Panc1 (cell line): ENCODE measurements around the gene ZFX. TPM values are rescaled to one million over a fixed set of nuclear protein-coding genes. Genes with fewer than 3 reads are reported as not detected.

Source experiments
- ATAC-seq: fragments of 200-7000 bp; cut with Tn5 transposase; 2 replicates; pipeline ENCODE4 v1.9.1; 2020; ENCODE audit warnings: mild to moderate bottlenecking, moderate library complexity
- BruUV-seq: library from RNA; stranded (reverse); fragments of 400-500 nt; replicated peaks from 2 replicates; lab custom pipeline; 2021; lab: Mats Ljungman, UMichigan
- CTCF ChIA-PET: fragments of 300-600 bp; sonication (Branson Sonifier 250); formaldehyde crosslinking; loops from one replicate; lab custom pipeline; 2022; ENCODE audit warnings: antibody characterized with exemption; lab: Charles Lee
- POLR2A ChIA-PET: fragments of 300-600 bp; sonication (Branson Sonifier 250); formaldehyde crosslinking; loops from one replicate; lab custom pipeline; 2022; ENCODE audit warnings: antibody characterized with exemption; lab: Charles Lee
- DNase-seq: peaks from one replicate; pipeline ENCODE4 v3.0.0-alpha.2; 2010; ENCODE audit warnings: low read depth, low spot score
- H3K27ac ChIP-seq: 2 replicates; pipeline ENCODE4 v1.5.1; 2011; ENCODE audit warnings: mild to moderate bottlenecking, low read length, inconsistent platforms
- H3K27me3 ChIP-seq: fragments of 200-500 bp; sonication (Bioruptor generic); 2 replicates; pipeline ENCODE4 v1.6.0; 2014; ENCODE audit warnings: low read length, inconsistent platforms; ENCODE audit not compliant: control insufficient read depth, insufficient read depth
- H3K36me3 ChIP-seq: fragments of 200-500 bp; sonication (Bioruptor generic); 2 replicates; pipeline ENCODE4 v1.5.1; 2014; ENCODE audit warnings: inconsistent platforms, mild to moderate bottlenecking, low read length, moderate library complexity; ENCODE audit not compliant: control insufficient read depth, insufficient read depth
- H3K4me1 ChIP-seq: 2 replicates; pipeline ENCODE4 v1.5.1; 2011; ENCODE audit warnings: inconsistent platforms, mild to moderate bottlenecking, low read length, moderate library complexity; ENCODE audit not compliant: control insufficient read depth, insufficient read depth
- H3K4me3 ChIP-seq, 2 experiments: 2 replicates each; pipeline ENCODE4 v1.5.1; 2011 to 2012; ENCODE audit warnings: low read depth in 2 of 2, low read length in 2 of 2, mild to moderate bottlenecking in 2 of 2, inconsistent platforms in 1 of 2, moderate library complexity in 1 of 2
- H3K9me3 ChIP-seq: fragments of 200-500 bp; sonication (Bioruptor generic); 2 replicates; pipeline ENCODE4 v1.5.1; 2014; ENCODE audit warnings: low read depth, mild to moderate bottlenecking, inconsistent platforms, low read length, moderate library complexity; ENCODE audit not compliant: control insufficient read depth, insufficient read depth
- CTCF ChIP-seq: fragments of 450-650 bp; IDR thresholded peaks from 2 replicates; pipeline ENCODE4 v1.5.1; 2017; ENCODE audit warnings: mild to moderate bottlenecking
- POLR2AphosphoS5 ChIP-seq: IDR thresholded peaks from 2 replicates; pipeline ENCODE4 v1.6.1; 2012; ENCODE audit warnings: mild to moderate bottlenecking, low read depth, low read length, moderate library complexity
- REST ChIP-seq, 2 experiments: IDR thresholded peaks; 2 replicates each; pipeline ENCODE4 v1.6.1; 2011 to 2012; ENCODE audit warnings: low read depth in 2 of 2, control low read depth in 1 of 2, low read length in 1 of 2, mild to moderate bottlenecking in 1 of 2, moderate library complexity in 1 of 2; ENCODE audit not compliant: insufficient read depth in 1 of 2
- SIN3A ChIP-seq: IDR thresholded peaks from 2 replicates; pipeline ENCODE4 v1.6.1; 2012; ENCODE audit warnings: low read depth, mild to moderate bottlenecking, low read length, moderate library complexity, borderline replicate concordance; ENCODE audit not compliant: insufficient read depth
- TCF7L2 ChIP-seq: IDR thresholded peaks from 2 replicates; pipeline ENCODE4 v1.6.1; 2011; ENCODE audit warnings: mild to moderate bottlenecking, low read depth, low read length, inconsistent platforms
- in situ Hi-C: cut with HindIII; loops from 2 replicates; pipeline ENCODE4 v1.10.0; 2016; ENCODE audit warnings: low sequenced_read_pairs, low pct_unique_long_range_greater_than_20kb
- intact Hi-C: fragments of 100-400 bp; cut with micrococcal nuclease; formaldehyde crosslinking; loops from one replicate; pipeline ENCODE4 v1.10.0; 2022; ENCODE audit not compliant: unreplicated experiment
- total RNA-seq: library from RNA; stranded (reverse); gene quantifications from one replicate; pipeline ENCODE4 v1.2.1, GENCODE V29; 2021; ENCODE audit not compliant: unreplicated experiment

The ZFX gene
- total RNA-seq, 1 experiment from 2014 or later: 38.7 TPM

GRCh38 chrX:24186483-24186882 lies 37.0 kb downstream of the ZFX start:
- H3K4me1 ChIP-seq: peaks cover 2% of the 10 kb centered on the region; the same call in 1 of the 2 replicates
- no peaks in the 10 kb centered on the region; the same call in 1 of the 2 replicates for H3K36me3 ChIP-seq
- ChIA-PET CTCF (no interaction called here), POLR2A (no interaction called here)
- ATAC-seq (no peak), DNase-seq (no peak)
- BruUV-seq: no TSS peak
- H3K27ac ChIP-seq: no peak overlapping the region
- no peak overlapping the region for H3K4me3 ChIP-seq
- TF ChIP-seq POLR2AphosphoS5: no peak
- no peak for TF ChIP-seq TCF7L2
- no peak for TF ChIP-seq CTCF
- no peak for TF ChIP-seq REST (IDR thresholded peaks at IDR 0.05; ENCODE audit: insufficient read depth in 1 of 2, low read depth in 2 of 2, low read length in 1 of 2)
- no peak for TF ChIP-seq SIN3A
- intact Hi-C loops (no loop called here), in situ Hi-C loops (no loop called here)
- no peaks in the 10 kb centered on the region for H3K27me3 ChIP-seq
- no peaks in the 10 kb centered on the region for H3K9me3 ChIP-seq

GRCh38 chrX:24186986-24187385 lies 37.5 kb downstream of the ZFX start:
- H3K36me3 ChIP-seq: no peaks in the 10 kb centered on the region; the same call in 1 of the 2 replicates
- DNase-seq: no peak
- POLR2A ChIA-PET: interaction anchor here (0.6 kb wide), 1 partner anchor 402 kb away, joined by 4 read pairs; no protein-coding TSS in a partner anchor
- no peak overlapping the region for H3K4me3 ChIP-seq
- intact Hi-C loops: no loop called here
- BruUV-seq: no TSS peak
- in situ Hi-C loops: no loop called here
- no peak for ATAC-seq
- CTCF ChIA-PET: no interaction called here
- no peaks in the 10 kb centered on the region for H3K9me3 ChIP-seq
- TF ChIP-seq CTCF: no peak
- TF ChIP-seq POLR2AphosphoS5: no peak
- TF ChIP-seq SIN3A: no peak
- TF ChIP-seq TCF7L2: no peak
- TF ChIP-seq REST (IDR thresholded peaks at IDR 0.05; ENCODE audit: insufficient read depth in 1 of 2, low read depth in 2 of 2, low read length in 1 of 2): no peak
- peaks cover 2% of the 10 kb centered on the region; the same call in 1 of the 2 replicates for H3K4me1 ChIP-seq
- no peak overlapping the region for H3K27ac ChIP-seq
- no peaks in the 10 kb centered on the region for H3K27me3 ChIP-seq
